ENCODE results near the gene BPIFB1. TPM values are rescaled to one million over a fixed set of nuclear protein-coding genes. Genes with fewer than 3 reads are reported as not detected.

The BPIFB1 gene
- total and polyA plus RNA-seq, 2 of the 8 experiments (the other 6 are each of a cell fraction or from before 2014, with no cell fraction given): not detected

GRCh38 chr20:33305589-33306057 lies 22.6 kb downstream of the BPIFB1 start (continued):
- TF ChIP-seq, protein P1, sequence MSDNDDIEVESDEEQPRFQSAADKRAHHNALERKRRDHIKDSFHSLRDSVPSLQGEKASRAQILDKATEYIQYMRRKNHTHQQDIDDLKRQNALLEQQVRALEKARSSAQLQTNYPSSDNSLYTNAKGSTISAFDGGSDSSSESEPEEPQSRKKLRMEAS (IDR thresholded peaks at IDR 0.05): no peak
- TF ChIP-seq BCL11A (IDR thresholded peaks at IDR 0.05; ENCODE audit: low read depth in 2 of 2, low read length in 2 of 2) (no peak), HDAC2 (IDR thresholded peaks at IDR 0.05; ENCODE audit: borderline replicate concordance in 1 of 2, low read depth in 2 of 2, low read length in 2 of 2) (no peak)

All from H1 (cell line).